Loucy (cell line): ENCODE measurements around the gene ACTR3C.
"Not testable (repeated sequence)": the region's sequence is repeated elsewhere in the genome, so short reads cannot be mapped to it uniquely, and the experiment has no call there.

Source experiments
- H2AFZ ChIP-seq: fragments of 200-600 bp; sonication (generic); 2 replicates; pipeline ENCODE4 v1.6.0; 2016; ENCODE audit warnings: antibody characterized with exemption, mild to moderate bottlenecking, low read length, moderate library complexity
- H3F3A ChIP-seq: fragments of 200-600 bp; 2 replicates; pipeline ENCODE4 v1.6.0; 2016; ENCODE audit warnings: antibody characterized with exemption, low read depth, mild to moderate bottlenecking
- H3K27me3 ChIP-seq: fragments of 200-600 bp; sonication (generic); 2 replicates; pipeline ENCODE4 v1.6.1; 2014; ENCODE audit warnings: low read length, mild to moderate bottlenecking; ENCODE audit not compliant: insufficient read depth, poor library complexity, severe bottlenecking
- H3K36me3 ChIP-seq: fragments of 200-600 bp; sonication (generic); 2 replicates; pipeline ENCODE4 v1.6.1; 2016; ENCODE audit warnings: low read length; ENCODE audit not compliant: insufficient read depth
- H3K4me1 ChIP-seq: fragments of 200-600 bp; sonication (generic); 2 replicates; pipeline ENCODE4 v1.5.1; 2014; ENCODE audit warnings: low read length, mild to moderate bottlenecking; ENCODE audit not compliant: insufficient read depth, poor library complexity, severe bottlenecking
- H3K4me2 ChIP-seq: fragments of 200-600 bp; sonication (generic); 2 replicates; pipeline ENCODE4 v1.6.0; 2014; ENCODE audit warnings: antibody characterized with exemption, low read length, low read depth, mild to moderate bottlenecking; ENCODE audit not compliant: poor library complexity, severe bottlenecking
- H3K4me3 ChIP-seq: fragments of 200-600 bp; sonication (generic); 2 replicates; pipeline ENCODE4 v1.5.1; 2014; ENCODE audit warnings: low read length, mild to moderate bottlenecking, mixed read lengths; ENCODE audit not compliant: poor library complexity, severe bottlenecking
- H3K79me2 ChIP-seq: fragments of 200-600 bp; sonication (generic); 2 replicates; pipeline ENCODE4 v1.6.1; 2014; ENCODE audit warnings: low read length; ENCODE audit not compliant: insufficient read depth
- H3K9ac ChIP-seq: fragments of 200-600 bp; sonication (generic); 2 replicates; pipeline ENCODE4 v1.6.0; 2014; ENCODE audit warnings: mild to moderate bottlenecking, low read depth, low read length, moderate library complexity; ENCODE audit not compliant: poor library complexity, severe bottlenecking
- H3K9me2 ChIP-seq: fragments of 200-600 bp; sonication (generic); replicated peaks from 2 replicates; pipeline ENCODE4 v1.6.1; 2016; ENCODE audit warnings: low read depth, low read length, mixed read lengths
- H3K9me3 ChIP-seq: fragments of 200-600 bp; sonication (generic); 2 replicates; pipeline ENCODE4 v1.6.1; 2014; ENCODE audit warnings: mild to moderate bottlenecking, antibody characterized with exemption, low read length, low read depth; ENCODE audit not compliant: insufficient read depth
- H4K20me1 ChIP-seq: fragments of 200-600 bp; sonication (generic); 2 replicates; pipeline ENCODE4 v1.6.0; 2014; ENCODE audit warnings: antibody characterized with exemption, low read length, mild to moderate bottlenecking; ENCODE audit not compliant: insufficient read depth, poor library complexity, severe bottlenecking
- TF ChIP-seq, protein P1 (sequence below): fragments of 200-600 bp; sonication (generic); conservative IDR thresholded peaks from 2 replicates; pipeline ENCODE4 v1.5.1; 2014; ENCODE audit warnings: mild to moderate bottlenecking, antibody characterized with exemption, low read length

Gene ACTR3C

DNA sequence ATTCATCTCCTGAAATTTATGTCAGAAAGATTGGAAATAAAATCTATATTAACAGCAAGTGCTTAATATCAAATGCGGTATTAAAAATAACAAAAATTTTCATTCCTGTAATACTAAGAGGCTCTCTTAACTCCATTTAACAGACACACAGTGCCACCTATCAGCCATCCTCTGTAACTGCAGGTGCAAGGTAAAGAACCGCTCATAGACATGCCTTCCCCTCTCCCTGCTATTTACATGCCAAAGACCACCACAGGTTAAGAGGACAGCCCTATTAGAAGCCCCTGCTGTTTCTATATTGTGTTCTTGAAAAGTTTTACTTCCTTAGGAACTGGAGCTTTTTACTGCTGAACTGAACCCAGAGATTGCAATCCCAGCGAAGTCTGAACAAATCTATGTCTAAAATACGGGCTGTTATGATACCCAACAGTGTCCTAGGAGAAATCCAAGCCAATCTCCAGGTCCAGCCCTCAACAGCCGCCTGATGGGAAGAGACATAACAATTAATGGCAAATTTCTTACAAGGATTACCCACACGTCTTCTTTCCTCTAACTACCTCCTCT lies 47.1 kb downstream of the ACTR3C start:
- H3K4me3 ChIP-seq, H3K27me3 ChIP-seq, H4K20me1 ChIP-seq, H3K9me2 ChIP-seq, H3F3A ChIP-seq, H3K4me1 ChIP-seq, H3K9me3 ChIP-seq, H3K79me2 ChIP-seq, H2AFZ ChIP-seq, H3K36me3 ChIP-seq, H3K4me2 ChIP-seq, H3K9ac ChIP-seq: not testable (repeated sequence)
- TF ChIP-seq, protein P1, sequence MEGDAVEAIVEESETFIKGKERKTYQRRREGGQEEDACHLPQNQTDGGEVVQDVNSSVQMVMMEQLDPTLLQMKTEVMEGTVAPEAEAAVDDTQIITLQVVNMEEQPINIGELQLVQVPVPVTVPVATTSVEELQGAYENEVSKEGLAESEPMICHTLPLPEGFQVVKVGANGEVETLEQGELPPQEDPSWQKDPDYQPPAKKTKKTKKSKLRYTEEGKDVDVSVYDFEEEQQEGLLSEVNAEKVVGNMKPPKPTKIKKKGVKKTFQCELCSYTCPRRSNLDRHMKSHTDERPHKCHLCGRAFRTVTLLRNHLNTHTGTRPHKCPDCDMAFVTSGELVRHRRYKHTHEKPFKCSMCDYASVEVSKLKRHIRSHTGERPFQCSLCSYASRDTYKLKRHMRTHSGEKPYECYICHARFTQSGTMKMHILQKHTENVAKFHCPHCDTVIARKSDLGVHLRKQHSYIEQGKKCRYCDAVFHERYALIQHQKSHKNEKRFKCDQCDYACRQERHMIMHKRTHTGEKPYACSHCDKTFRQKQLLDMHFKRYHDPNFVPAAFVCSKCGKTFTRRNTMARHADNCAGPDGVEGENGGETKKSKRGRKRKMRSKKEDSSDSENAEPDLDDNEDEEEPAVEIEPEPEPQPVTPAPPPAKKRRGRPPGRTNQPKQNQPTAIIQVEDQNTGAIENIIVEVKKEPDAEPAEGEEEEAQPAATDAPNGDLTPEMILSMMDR: peak; percentile 58

DNA sequence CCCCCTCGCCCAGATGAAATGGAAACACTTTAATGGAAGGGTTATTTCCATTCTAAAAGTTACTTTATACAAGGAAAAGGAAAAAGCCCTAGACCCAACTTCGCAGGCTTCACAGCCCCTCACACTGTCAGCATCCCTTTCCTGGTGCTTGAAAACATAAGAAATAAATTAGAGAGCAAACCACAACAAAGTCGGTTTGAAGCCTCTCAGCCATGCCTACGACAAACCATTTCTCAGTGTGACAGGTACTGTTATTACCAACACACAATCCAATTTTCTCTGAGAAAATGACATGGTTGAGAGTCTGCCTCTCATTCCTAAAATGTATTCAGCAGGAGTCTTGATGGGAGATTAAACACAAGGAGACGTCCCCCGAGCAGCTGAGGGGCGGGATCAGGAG lies 51.4 kb downstream of the ACTR3C start:
- H4K20me1 ChIP-seq, H3K9me2 ChIP-seq, H3K9ac ChIP-seq, H3K36me3 ChIP-seq, H3K79me2 ChIP-seq, H3F3A ChIP-seq, H3K4me3 ChIP-seq, H3K9me3 ChIP-seq, H3K27me3 ChIP-seq, H3K4me2 ChIP-seq, H2AFZ ChIP-seq, H3K4me1 ChIP-seq: not testable (repeated sequence)

DNA sequence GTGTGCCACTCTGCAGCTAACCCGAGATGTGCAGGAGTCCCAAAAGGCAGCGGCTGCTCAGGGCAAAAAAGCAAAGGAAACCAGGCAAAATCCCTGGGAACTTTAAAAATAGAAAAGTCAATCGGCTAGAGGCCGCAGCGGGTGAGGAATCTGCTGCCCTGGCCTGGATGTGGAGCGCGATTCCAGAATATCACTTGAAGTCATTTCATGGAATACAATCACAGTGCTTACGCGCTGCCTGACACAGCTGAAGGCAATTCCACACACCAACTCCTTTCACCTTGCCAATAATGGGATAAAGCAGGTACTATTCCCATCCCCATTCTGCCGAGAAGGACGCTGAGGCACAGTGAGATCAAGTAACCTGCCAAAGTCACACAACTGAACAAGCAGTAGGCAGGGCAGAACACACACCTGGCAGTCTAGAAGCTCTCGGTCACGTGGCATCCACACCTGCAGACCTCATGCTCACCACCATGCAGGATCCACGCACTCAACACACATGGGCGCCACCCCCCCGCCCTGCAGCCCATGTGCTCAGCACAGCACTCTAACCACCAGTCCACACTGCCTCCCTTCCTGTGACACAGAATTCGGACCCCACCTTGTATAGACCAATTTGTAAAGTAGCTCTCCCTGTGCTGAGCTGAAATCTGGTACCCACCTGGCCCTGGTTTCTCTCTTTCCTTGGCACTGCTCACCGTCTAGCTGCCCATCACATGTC lies 53.1 kb downstream of the ACTR3C start:
- H3K9me3 ChIP-seq, H3K9ac ChIP-seq, H3F3A ChIP-seq, H3K79me2 ChIP-seq, H3K4me2 ChIP-seq, H3K36me3 ChIP-seq, H3K4me3 ChIP-seq, H3K9me2 ChIP-seq, H2AFZ ChIP-seq, H3K27me3 ChIP-seq, H4K20me1 ChIP-seq, H3K4me1 ChIP-seq: not testable (repeated sequence)

DNA sequence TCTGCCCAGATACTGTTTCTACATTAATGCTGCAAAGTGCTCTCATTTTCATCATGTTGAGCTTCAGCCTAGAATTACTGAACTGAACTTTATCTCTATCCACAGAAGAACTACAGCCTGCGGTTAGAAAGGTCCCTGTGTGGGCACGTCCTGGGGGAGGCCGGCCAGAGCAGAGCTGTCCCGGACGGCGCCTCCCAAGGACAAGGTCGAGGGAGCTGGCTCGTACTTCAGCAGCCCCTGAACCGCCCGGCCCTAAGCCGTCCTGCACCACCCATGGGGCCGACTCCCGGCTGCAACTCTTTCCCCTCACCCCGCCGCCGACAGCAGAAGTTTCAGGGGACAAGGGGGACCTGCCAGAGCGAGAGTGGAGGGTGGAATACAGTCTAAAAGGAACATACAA lies 54.5 kb downstream of the ACTR3C start:
- not testable (repeated sequence) for H3K9ac ChIP-seq, H3K9me3 ChIP-seq, H3K4me2 ChIP-seq

DNA sequence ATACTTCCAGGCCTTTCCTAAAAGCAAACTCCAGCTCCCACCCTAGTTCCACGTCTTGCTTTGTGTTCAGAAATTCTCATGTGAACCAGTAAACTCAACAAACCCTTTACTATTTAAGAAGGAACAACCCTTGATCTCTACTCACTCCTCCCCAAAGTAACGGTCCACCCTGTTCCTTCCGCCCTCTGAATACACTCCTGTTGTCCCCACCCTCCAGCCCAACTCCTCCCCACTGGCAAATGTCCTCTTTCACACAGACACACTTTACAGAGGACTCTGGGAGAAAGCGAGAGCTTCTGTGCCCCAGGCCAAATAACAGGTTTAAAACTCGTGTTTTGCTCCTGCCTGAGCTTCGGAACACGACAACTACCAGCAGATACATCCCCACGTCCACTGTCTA lies 55.1 kb downstream of the ACTR3C start:
- not testable (repeated sequence) for H3K79me2 ChIP-seq, H3K27me3 ChIP-seq, H2AFZ ChIP-seq, H3K36me3 ChIP-seq, H3K4me2 ChIP-seq, H3K4me3 ChIP-seq, H3K4me1 ChIP-seq, H3K9me3 ChIP-seq, H3F3A ChIP-seq, H3K9me2 ChIP-seq, H4K20me1 ChIP-seq, H3K9ac ChIP-seq

More for the DNA sequence above, 54.5 kb downstream of the ACTR3C start:
- H2AFZ ChIP-seq, H3K27me3 ChIP-seq, H4K20me1 ChIP-seq, H3K9me2 ChIP-seq, H3K4me3 ChIP-seq, H3K79me2 ChIP-seq, H3K36me3 ChIP-seq, H3K4me1 ChIP-seq, H3F3A ChIP-seq: not testable (repeated sequence)

DNA sequence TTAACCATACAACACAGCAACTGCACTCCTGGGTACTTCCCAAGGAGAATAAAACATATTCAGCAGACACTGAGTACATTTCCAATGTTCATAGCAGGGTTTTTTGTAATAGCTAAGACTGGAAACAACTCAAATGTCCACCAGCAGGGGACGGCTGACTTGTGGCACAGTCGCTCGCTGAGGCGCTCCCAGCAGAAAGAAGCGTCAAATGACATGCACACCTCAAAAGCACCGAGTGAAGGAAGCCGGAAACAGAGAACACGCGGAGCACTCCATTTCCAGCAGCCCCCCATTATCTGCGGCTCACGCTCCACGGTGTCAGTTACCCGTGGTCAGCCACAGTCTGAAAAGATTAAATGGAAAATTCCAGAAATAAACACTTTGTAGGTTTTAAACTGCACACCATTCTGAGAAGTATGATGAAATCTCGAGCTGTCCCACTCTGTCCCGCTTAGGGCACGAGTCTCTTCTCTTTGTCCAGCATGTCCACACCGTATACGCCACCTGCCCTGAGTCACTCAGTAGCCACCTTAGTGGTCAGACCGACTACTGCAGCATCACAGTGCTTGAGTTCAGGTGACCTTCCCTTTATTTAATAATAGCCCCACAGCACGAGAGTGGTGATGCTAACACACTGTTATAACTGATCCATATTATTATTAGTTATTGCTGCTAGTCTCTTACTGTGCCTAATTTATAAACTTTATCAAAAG lies 56.2 kb downstream of the ACTR3C start:
- not testable (repeated sequence) for H3K4me2 ChIP-seq, H3K4me1 ChIP-seq, H3K79me2 ChIP-seq, H4K20me1 ChIP-seq, H3K9ac ChIP-seq, H3K9me2 ChIP-seq, H3K36me3 ChIP-seq, H3F3A ChIP-seq, H2AFZ ChIP-seq, H3K4me3 ChIP-seq, H3K27me3 ChIP-seq, H3K9me3 ChIP-seq
